GM23248 (cell line): Measurements from ENCODE around the gene ALK. TPM values are rescaled to one million over a fixed set of nuclear protein-coding genes. Genes with fewer than 3 reads are reported as not detected.

Experiments
- DNase-seq: peaks from one replicate; pipeline ENCODE4 v3.0.0-alpha.2; 2015
- H2AFZ ChIP-seq: fragments of 200-600 bp; sonication (generic); 2 replicates; pipeline ENCODE4 v1.6.1; 2016; ENCODE audit warnings: antibody characterized with exemption
- H3F3A ChIP-seq: fragments of 200-600 bp; sonication (generic); 2 replicates; pipeline ENCODE4 v1.6.1; 2016; ENCODE audit warnings: mild to moderate bottlenecking, antibody characterized with exemption, mixed run types; ENCODE audit not compliant: insufficient read depth
- H3K27ac ChIP-seq: fragments of 200-600 bp; sonication (generic); 2 replicates; pipeline ENCODE4 v1.5.1; 2016; ENCODE audit warnings: mild to moderate bottlenecking
- H3K27me3 ChIP-seq: fragments of 200-600 bp; sonication (generic); replicated peaks from 2 replicates; pipeline ENCODE4 v1.6.1; 2016; ENCODE audit warnings: mild to moderate bottlenecking; ENCODE audit not compliant: insufficient read depth
- H3K36me3 ChIP-seq: fragments of 200-600 bp; sonication (generic); 2 replicates; pipeline ENCODE4 v1.6.1; 2016; ENCODE audit warnings: low read depth, mild to moderate bottlenecking
- H3K4me1 ChIP-seq: fragments of 200-600 bp; sonication (generic); 2 replicates; pipeline ENCODE4 v1.6.1; 2016; ENCODE audit warnings: mild to moderate bottlenecking; ENCODE audit not compliant: insufficient read depth
- H3K4me2 ChIP-seq: fragments of 200-600 bp; sonication (generic); one replicate; pipeline ENCODE4 v1.6.1; 2016; ENCODE audit warnings: mild to moderate bottlenecking; ENCODE audit not compliant: unreplicated experiment
- H3K4me3 ChIP-seq: fragments of 200-600 bp; sonication (generic); 2 replicates; pipeline ENCODE4 v1.5.1; 2016; ENCODE audit warnings: mild to moderate bottlenecking
- H3K79me2 ChIP-seq: fragments of 200-600 bp; sonication (generic); 2 replicates; pipeline ENCODE4 v1.6.1; 2016; ENCODE audit warnings: mild to moderate bottlenecking; ENCODE audit not compliant: insufficient read depth
- H3K9ac ChIP-seq: fragments of 200-600 bp; sonication (generic); 2 replicates; pipeline ENCODE4 v1.6.1; 2016; ENCODE audit warnings: mild to moderate bottlenecking
- H3K9me2 ChIP-seq: fragments of 200-600 bp; sonication (generic); 2 replicates; pipeline ENCODE4 v1.6.1; 2016; ENCODE audit warnings: mixed run types, mild to moderate bottlenecking, moderate library complexity; ENCODE audit not compliant: insufficient read depth
- H3K9me3 ChIP-seq: fragments of 200-600 bp; sonication (generic); one replicate; pipeline ENCODE4 v1.6.1; 2017; ENCODE audit warnings: low read depth
- H4K20me1 ChIP-seq: fragments of 200-600 bp; sonication (generic); 2 replicates; pipeline ENCODE4 v1.6.0; 2016; ENCODE audit not compliant: insufficient read depth
- EZH2 ChIP-seq: fragments of 200-600 bp; sonication (generic); IDR thresholded peaks from 2 replicates; pipeline ENCODE4 v1.6.1; 2018; ENCODE audit warnings: antibody characterized with exemption, mild to moderate bottlenecking; ENCODE audit not compliant: insufficient read depth, poor library complexity, severe bottlenecking
- EZH2phosphoT487 ChIP-seq: fragments of 200-600 bp; sonication (generic); IDR thresholded peaks from 2 replicates; pipeline ENCODE4 v1.6.1; 2018; ENCODE audit warnings: antibody characterized with exemption, moderate library complexity, mild to moderate bottlenecking, low read depth; ENCODE audit not compliant: insufficient read depth
- WGBS, 2 experiments: methylation state at CpG; one replicate each; pipeline ENCODE4 v1.1.6; 2015 to 2017; ENCODE audit warnings: low lambda C conversion rate in 2 of 2, low coverage in 1 of 2; ENCODE audit errors: missing lambda C conversion rate in 2 of 2; 5-methylcytosine and 5-hydroxymethylcytosine counted together
- in situ Hi-C: fragments of 300-500 bp; cut with MboI; formaldehyde crosslinking; loops from 2 replicates; pipeline ENCODE4 v1.15.0; 2020
- polyA plus RNA-seq: library from polyadenylated mRNA; unstranded; fragments of >200 nt; fragmentation: Nextera tagmentation; extraction: Ambion mirVana; gene quantifications from 2 replicates; pipeline ENCODE4 v1.2.1, GENCODE V29; 2016
- total RNA-seq: library from RNA; depleted of rRNA; stranded (reverse); fragments of >200 nt; shearing (Covaris generic); gene quantifications from 2 replicates; pipeline ENCODE4 v1.2.3, GENCODE V29; 2014

The ALK gene
- total and polyA plus RNA-seq, 2 experiments from 2014 or later: under 0.01 to 0.05 TPM

- DNase-seq: no peak
- no peak overlapping the region for H2AFZ ChIP-seq
- no peaks in the 10 kb centered on the region for H3K79me2 ChIP-seq
- 84 to 86% methylated on average over 4 of the region's 4 CpGs for WGBS, 2 experiments
- no peak overlapping the region for H3K4me2 ChIP-seq
- no peaks in the 10 kb centered on the region for H3K36me3 ChIP-seq
- no peak overlapping the region for H3K4me3 ChIP-seq
- H4K20me1 ChIP-seq: no peaks in the 10 kb centered on the region
- H3K27me3 ChIP-seq: peaks cover 25% of the 10 kb centered on the region; the same call in 1 of the 2 replicates
- in situ Hi-C loops: no loop called here
- no peaks in the 10 kb centered on the region for H3K4me1 ChIP-seq
- H3K9me2 ChIP-seq: no peaks in the 10 kb centered on the region
- no peaks in the 10 kb centered on the region for H3K9me3 ChIP-seq
- H3K9ac ChIP-seq: no peak overlapping the region
- H3F3A ChIP-seq: no peaks in the 10 kb centered on the region
- H3K27ac ChIP-seq: no peak overlapping the region
- no peak for TF ChIP-seq EZH2phosphoT487
- no peak for TF ChIP-seq EZH2
These were observed 347.8 kb downstream of the ALK start for GRCh38 chr2:29573612-29574011.

GRCh38 chr2:29573147-29573546, 348.2 kb downstream of the ALK start:
- H3K27me3 ChIP-seq: peaks cover 20% of the 10 kb centered on the region; the same call in 1 of the 2 replicates
- H3K36me3 ChIP-seq: no peaks in the 10 kb centered on the region
- no peak overlapping the region for H3K4me3 ChIP-seq
- H3F3A ChIP-seq: no peaks in the 10 kb centered on the region
- WGBS, 2 experiments: 53 to 59% methylated on average over 2 of the region's 2 CpGs
- no peak for DNase-seq
- H3K4me2 ChIP-seq: no peak overlapping the region
- no peaks in the 10 kb centered on the region for H4K20me1 ChIP-seq
- no peaks in the 10 kb centered on the region for H3K79me2 ChIP-seq
- no peak overlapping the region for H2AFZ ChIP-seq
- H3K9me3 ChIP-seq: no peaks in the 10 kb centered on the region
- no peaks in the 10 kb centered on the region for H3K4me1 ChIP-seq
- in situ Hi-C loops: no loop called here
- H3K9me2 ChIP-seq: no peaks in the 10 kb centered on the region
- TF ChIP-seq EZH2 (no peak), EZH2phosphoT487 (no peak)
- no peak overlapping the region for H3K9ac ChIP-seq
- no peak overlapping the region for H3K27ac ChIP-seq

GRCh38 chr2:29570539-29570938, 350.8 kb downstream of the ALK start:
- TF ChIP-seq EZH2phosphoT487: no peak
- no peak for TF ChIP-seq EZH2
- no peaks in the 10 kb centered on the region for H3K9me3 ChIP-seq
- no peak overlapping the region for H3K4me3 ChIP-seq
- in situ Hi-C loops: no loop called here
- peaks cover 20% of the 10 kb centered on the region for H3K27me3 ChIP-seq
- no peaks in the 10 kb centered on the region for H3K4me1 ChIP-seq
- H3K9me2 ChIP-seq: no peaks in the 10 kb centered on the region
- no peaks in the 10 kb centered on the region for H3K36me3 ChIP-seq
- H3K9ac ChIP-seq: no peak overlapping the region
- no peak for DNase-seq
- H3K4me2 ChIP-seq: no peak overlapping the region
- H4K20me1 ChIP-seq: no peaks in the 10 kb centered on the region
- WGBS, 2 experiments: 46 to 62% methylated on average over 5 of the region's 5 CpGs
- no peak overlapping the region for H3K27ac ChIP-seq
- H2AFZ ChIP-seq: no peak overlapping the region
- H3F3A ChIP-seq: no peaks in the 10 kb centered on the region
- no peaks in the 10 kb centered on the region for H3K79me2 ChIP-seq

GRCh38 chr2:29567906-29568520, 353.4 kb downstream of the ALK start:
- in situ Hi-C loops: no loop called here
- H3K9me2 ChIP-seq: no peaks in the 10 kb centered on the region
- H3K36me3 ChIP-seq: no peaks in the 10 kb centered on the region
- H3K4me1 ChIP-seq: no peaks in the 10 kb centered on the region
- H2AFZ ChIP-seq: no peak overlapping the region
- no peaks in the 10 kb centered on the region for H3K9me3 ChIP-seq
- H3K4me2 ChIP-seq: no peak overlapping the region
- H3F3A ChIP-seq: no peaks in the 10 kb centered on the region
- H4K20me1 ChIP-seq: no peaks in the 10 kb centered on the region
- WGBS, 2 experiments: 42 to 54% methylated on average over 6 of the region's 6 CpGs
- H3K4me3 ChIP-seq: no peak overlapping the region
- H3K9ac ChIP-seq: no peak overlapping the region
- H3K27ac ChIP-seq: no peak overlapping the region
- peaks cover 26% of the 10 kb centered on the region for H3K27me3 ChIP-seq
- DNase-seq: no peak
- H3K79me2 ChIP-seq: no peaks in the 10 kb centered on the region
- no peak for TF ChIP-seq EZH2phosphoT487
- no peak for TF ChIP-seq EZH2

GRCh38 chr2:29563697-29564096, 357.7 kb downstream of the ALK start:
- H3K9me3 ChIP-seq: no peaks in the 10 kb centered on the region
- TF ChIP-seq EZH2 (no peak), EZH2phosphoT487 (no peak)
- H3K27me3 ChIP-seq: peaks cover 6% of the 10 kb centered on the region
- H2AFZ ChIP-seq: no peak overlapping the region
- H3K4me2 ChIP-seq: no peak overlapping the region
- H3F3A ChIP-seq: no peaks in the 10 kb centered on the region
- no peak overlapping the region for H3K27ac ChIP-seq
- DNase-seq: no peak
- 78 to 93% methylated on average over 1 of the region's 1 CpG for WGBS, 2 experiments
- in situ Hi-C loops: no loop called here
- H3K4me1 ChIP-seq: no peaks in the 10 kb centered on the region
- no peak overlapping the region for H3K9ac ChIP-seq
- H3K36me3 ChIP-seq: no peaks in the 10 kb centered on the region
- H3K9me2 ChIP-seq: no peaks in the 10 kb centered on the region
- H4K20me1 ChIP-seq: no peaks in the 10 kb centered on the region
- no peak overlapping the region for H3K4me3 ChIP-seq
- no peaks in the 10 kb centered on the region for H3K79me2 ChIP-seq
